HepG2 (cell line): ENCODE measurements around the gene REEP3.

Experiments
- FOSL1 ChIP-seq: sonication (generic); formaldehyde crosslinking; IDR thresholded peaks from 2 replicates; pipeline ENCODE4 v1.9.0; 2021; ENCODE audit warnings: missing genetic modification reagents, borderline replicate concordance
- HCFC1 ChIP-seq: fragments of 150-350 bp; IDR thresholded peaks from 2 replicates; pipeline ENCODE4 v1.6.1; 2014; ENCODE audit warnings: low read depth, low read length
- NCOA5 ChIP-seq: sonication (generic); formaldehyde crosslinking; IDR thresholded peaks from 2 replicates; pipeline ENCODE4 v1.4.0; 2020; ENCODE audit warnings: missing genetic modification reagents
- ZNF124 ChIP-seq: sonication (generic); formaldehyde crosslinking; IDR thresholded peaks from 2 replicates; pipeline ENCODE4 v1.4.0; 2020; ENCODE audit warnings: missing genetic modification reagents
- ZSCAN29 ChIP-seq: sonication (generic); formaldehyde crosslinking; conservative IDR thresholded peaks from 2 replicates; pipeline ENCODE4 v1.4.0; 2020; ENCODE audit warnings: mild to moderate bottlenecking, missing genetic modification reagents
- TF ChIP-seq, protein P1 (sequence below): IDR thresholded peaks from 2 replicates; pipeline ENCODE4 v1.6.1; 2016; ENCODE audit warnings: low read depth, missing genetic modification reagents, missing compliant biosample characterization
- TF ChIP-seq, protein P2 (sequence below): sonication (generic); formaldehyde crosslinking; IDR thresholded peaks from 2 replicates; pipeline ENCODE4 v1.5.0; 2020; ENCODE audit warnings: mild to moderate bottlenecking, missing genetic modification reagents, moderate library complexity
- TF ChIP-seq, protein P3 (sequence below): sonication (generic); formaldehyde crosslinking; IDR thresholded peaks from 2 replicates; pipeline ENCODE4 v1.4.0; 2020; ENCODE audit warnings: missing genetic modification reagents
- TF ChIP-seq, protein P4 (sequence below): IDR thresholded peaks from 2 replicates; pipeline ENCODE4 v1.6.1; 2012; ENCODE audit warnings: low read length, improper control_type of control experiment

DNA sequence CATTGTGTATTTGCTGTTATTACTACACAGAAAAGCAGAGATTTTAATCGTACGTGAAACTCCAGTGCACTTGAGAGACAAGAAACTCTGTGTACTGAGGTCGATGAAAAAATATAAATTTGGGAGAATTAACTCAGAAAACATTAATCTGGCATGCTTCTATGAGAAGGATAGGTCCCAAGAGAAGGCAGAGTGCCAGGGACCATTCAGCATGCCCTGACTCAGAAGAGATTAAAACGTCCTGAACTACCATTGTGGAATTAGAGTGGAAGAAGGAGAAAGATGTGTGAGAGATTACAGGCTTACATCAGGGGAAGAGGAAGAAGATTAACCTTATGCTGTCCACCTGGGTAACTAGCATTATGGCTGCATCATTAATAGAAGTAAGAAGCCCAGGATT lies 72.4 kb downstream of the REEP3 start:
- no peak for TF ChIP-seq ZSCAN29 (CRISPR knock-in tag)
- no peak for TF ChIP-seq FOSL1 (CRISPR knock-in tag)
- no peak for TF ChIP-seq HCFC1
- no peak for TF ChIP-seq ZNF124 (CRISPR knock-in tag)
- TF ChIP-seq, protein P1, sequence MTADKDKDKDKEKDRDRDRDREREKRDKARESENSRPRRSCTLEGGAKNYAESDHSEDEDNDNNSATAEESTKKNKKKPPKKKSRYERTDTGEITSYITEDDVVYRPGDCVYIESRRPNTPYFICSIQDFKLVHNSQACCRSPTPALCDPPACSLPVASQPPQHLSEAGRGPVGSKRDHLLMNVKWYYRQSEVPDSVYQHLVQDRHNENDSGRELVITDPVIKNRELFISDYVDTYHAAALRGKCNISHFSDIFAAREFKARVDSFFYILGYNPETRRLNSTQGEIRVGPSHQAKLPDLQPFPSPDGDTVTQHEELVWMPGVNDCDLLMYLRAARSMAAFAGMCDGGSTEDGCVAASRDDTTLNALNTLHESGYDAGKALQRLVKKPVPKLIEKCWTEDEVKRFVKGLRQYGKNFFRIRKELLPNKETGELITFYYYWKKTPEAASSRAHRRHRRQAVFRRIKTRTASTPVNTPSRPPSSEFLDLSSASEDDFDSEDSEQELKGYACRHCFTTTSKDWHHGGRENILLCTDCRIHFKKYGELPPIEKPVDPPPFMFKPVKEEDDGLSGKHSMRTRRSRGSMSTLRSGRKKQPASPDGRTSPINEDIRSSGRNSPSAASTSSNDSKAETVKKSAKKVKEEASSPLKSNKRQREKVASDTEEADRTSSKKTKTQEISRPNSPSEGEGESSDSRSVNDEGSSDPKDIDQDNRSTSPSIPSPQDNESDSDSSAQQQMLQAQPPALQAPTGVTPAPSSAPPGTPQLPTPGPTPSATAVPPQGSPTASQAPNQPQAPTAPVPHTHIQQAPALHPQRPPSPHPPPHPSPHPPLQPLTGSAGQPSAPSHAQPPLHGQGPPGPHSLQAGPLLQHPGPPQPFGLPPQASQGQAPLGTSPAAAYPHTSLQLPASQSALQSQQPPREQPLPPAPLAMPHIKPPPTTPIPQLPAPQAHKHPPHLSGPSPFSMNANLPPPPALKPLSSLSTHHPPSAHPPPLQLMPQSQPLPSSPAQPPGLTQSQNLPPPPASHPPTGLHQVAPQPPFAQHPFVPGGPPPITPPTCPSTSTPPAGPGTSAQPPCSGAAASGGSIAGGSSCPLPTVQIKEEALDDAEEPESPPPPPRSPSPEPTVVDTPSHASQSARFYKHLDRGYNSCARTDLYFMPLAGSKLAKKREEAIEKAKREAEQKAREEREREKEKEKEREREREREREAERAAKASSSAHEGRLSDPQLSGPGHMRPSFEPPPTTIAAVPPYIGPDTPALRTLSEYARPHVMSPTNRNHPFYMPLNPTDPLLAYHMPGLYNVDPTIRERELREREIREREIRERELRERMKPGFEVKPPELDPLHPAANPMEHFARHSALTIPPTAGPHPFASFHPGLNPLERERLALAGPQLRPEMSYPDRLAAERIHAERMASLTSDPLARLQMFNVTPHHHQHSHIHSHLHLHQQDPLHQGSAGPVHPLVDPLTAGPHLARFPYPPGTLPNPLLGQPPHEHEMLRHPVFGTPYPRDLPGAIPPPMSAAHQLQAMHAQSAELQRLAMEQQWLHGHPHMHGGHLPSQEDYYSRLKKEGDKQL (CRISPR knock-in tag) = no peak
- TF ChIP-seq, protein P2, sequence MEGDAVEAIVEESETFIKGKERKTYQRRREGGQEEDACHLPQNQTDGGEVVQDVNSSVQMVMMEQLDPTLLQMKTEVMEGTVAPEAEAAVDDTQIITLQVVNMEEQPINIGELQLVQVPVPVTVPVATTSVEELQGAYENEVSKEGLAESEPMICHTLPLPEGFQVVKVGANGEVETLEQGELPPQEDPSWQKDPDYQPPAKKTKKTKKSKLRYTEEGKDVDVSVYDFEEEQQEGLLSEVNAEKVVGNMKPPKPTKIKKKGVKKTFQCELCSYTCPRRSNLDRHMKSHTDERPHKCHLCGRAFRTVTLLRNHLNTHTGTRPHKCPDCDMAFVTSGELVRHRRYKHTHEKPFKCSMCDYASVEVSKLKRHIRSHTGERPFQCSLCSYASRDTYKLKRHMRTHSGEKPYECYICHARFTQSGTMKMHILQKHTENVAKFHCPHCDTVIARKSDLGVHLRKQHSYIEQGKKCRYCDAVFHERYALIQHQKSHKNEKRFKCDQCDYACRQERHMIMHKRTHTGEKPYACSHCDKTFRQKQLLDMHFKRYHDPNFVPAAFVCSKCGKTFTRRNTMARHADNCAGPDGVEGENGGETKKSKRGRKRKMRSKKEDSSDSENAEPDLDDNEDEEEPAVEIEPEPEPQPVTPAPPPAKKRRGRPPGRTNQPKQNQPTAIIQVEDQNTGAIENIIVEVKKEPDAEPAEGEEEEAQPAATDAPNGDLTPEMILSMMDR (CRISPR knock-in tag) = no peak
- TF ChIP-seq, protein P3, sequence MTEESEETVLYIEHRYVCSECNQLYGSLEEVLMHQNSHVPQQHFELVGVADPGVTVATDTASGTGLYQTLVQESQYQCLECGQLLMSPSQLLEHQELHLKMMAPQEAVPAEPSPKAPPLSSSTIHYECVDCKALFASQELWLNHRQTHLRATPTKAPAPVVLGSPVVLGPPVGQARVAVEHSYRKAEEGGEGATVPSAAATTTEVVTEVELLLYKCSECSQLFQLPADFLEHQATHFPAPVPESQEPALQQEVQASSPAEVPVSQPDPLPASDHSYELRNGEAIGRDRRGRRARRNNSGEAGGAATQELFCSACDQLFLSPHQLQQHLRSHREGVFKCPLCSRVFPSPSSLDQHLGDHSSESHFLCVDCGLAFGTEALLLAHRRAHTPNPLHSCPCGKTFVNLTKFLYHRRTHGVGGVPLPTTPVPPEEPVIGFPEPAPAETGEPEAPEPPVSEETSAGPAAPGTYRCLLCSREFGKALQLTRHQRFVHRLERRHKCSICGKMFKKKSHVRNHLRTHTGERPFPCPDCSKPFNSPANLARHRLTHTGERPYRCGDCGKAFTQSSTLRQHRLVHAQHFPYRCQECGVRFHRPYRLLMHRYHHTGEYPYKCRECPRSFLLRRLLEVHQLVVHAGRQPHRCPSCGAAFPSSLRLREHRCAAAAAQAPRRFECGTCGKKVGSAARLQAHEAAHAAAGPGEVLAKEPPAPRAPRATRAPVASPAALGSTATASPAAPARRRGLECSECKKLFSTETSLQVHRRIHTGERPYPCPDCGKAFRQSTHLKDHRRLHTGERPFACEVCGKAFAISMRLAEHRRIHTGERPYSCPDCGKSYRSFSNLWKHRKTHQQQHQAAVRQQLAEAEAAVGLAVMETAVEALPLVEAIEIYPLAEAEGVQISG (CRISPR knock-in tag) = no peak
- TF ChIP-seq NCOA5 (CRISPR knock-in tag) = no peak
- TF ChIP-seq, protein P4, sequence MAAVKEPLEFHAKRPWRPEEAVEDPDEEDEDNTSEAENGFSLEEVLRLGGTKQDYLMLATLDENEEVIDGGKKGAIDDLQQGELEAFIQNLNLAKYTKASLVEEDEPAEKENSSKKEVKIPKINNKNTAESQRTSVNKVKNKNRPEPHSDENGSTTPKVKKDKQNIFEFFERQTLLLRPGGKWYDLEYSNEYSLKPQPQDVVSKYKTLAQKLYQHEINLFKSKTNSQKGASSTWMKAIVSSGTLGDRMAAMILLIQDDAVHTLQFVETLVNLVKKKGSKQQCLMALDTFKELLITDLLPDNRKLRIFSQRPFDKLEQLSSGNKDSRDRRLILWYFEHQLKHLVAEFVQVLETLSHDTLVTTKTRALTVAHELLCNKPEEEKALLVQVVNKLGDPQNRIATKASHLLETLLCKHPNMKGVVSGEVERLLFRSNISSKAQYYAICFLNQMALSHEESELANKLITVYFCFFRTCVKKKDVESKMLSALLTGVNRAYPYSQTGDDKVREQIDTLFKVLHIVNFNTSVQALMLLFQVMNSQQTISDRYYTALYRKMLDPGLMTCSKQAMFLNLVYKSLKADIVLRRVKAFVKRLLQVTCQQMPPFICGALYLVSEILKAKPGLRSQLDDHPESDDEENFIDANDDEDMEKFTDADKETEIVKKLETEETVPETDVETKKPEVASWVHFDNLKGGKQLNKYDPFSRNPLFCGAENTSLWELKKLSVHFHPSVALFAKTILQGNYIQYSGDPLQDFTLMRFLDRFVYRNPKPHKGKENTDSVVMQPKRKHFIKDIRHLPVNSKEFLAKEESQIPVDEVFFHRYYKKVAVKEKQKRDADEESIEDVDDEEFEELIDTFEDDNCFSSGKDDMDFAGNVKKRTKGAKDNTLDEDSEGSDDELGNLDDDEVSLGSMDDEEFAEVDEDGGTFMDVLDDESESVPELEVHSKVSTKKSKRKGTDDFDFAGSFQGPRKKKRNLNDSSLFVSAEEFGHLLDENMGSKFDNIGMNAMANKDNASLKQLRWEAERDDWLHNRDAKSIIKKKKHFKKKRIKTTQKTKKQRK = no peak
